WTC11 (cell line): ENCODE results near the gene CMYA5.

Experiments used
- NFYB ChIP-seq: sonication (generic); formaldehyde crosslinking; conservative IDR thresholded peaks from 2 replicates; pipeline ENCODE4 v1.8.0; 2022; ENCODE audit warnings: low read depth, missing genetic modification reagents
- ZNF396 ChIP-seq: fragments of 250-450 bp; sonication (Bioruptor Pico); IDR thresholded peaks from 2 replicates; pipeline ENCODE4 v1.8.0; 2021; ENCODE audit warnings: mild to moderate bottlenecking, moderate library complexity, borderline replicate concordance
- TF ChIP-seq, protein P1 (sequence below): sonication (generic); formaldehyde crosslinking; conservative IDR thresholded peaks from 2 replicates; pipeline ENCODE4 v1.8.1; 2022; ENCODE audit warnings: mild to moderate bottlenecking, missing genetic modification reagents

DNA sequence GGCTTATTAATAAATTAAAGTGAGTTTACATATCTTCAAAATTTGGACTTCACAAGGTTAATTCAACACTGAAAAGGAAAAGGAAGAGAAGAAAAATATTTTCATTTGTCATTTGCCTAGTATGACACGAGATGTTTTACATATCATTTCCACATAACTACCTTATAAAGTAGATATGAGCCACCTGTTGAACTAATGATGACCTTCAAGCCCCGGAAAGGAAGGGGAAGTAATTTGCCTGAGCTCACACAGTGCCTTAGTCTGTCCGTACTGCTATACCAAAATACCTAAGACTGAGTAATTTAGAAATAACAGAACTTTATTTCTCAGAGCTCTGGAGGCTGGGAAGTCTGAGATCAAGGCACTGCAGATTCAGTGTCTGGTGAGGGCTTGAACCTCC, 17.9 kb downstream of the CMYA5 start:
- TF ChIP-seq ZNF396 = no peak
- TF ChIP-seq, protein P1, sequence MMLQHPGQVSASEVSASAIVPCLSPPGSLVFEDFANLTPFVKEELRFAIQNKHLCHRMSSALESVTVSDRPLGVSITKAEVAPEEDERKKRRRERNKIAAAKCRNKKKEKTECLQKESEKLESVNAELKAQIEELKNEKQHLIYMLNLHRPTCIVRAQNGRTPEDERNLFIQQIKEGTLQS = no peak
- TF ChIP-seq NFYB (CRISPR knock-in tag) = no peak
